HEK293 (cell line): Measurements from ENCODE around the gene CDON.

ENCODE experiments used
- CTCF ChIA-PET: fragments of 350-600 bp; formaldehyde crosslinking; extraction: SDS; loops from one replicate; lab custom pipeline; 2021; ENCODE audit warnings: antibody characterized with exemption; lab: Yijun Ruan, JAX
- POLR2A ChIA-PET: fragments of 300-600 bp; formaldehyde crosslinking; extraction: SDS; loops from one replicate; lab custom pipeline; 2020; ENCODE audit warnings: antibody characterized with exemption, inconsistent platforms; lab: Yijun Ruan, JAX
- H3K27ac ChIP-seq: fragments of 200-500 bp; sonication (Bioruptor generic); 2 replicates; pipeline ENCODE4 v1.5.1; 2014; ENCODE audit warnings: low read depth, low read length, control low read depth, inconsistent platforms; ENCODE audit errors: extremely low read depth
- H3K36me3 ChIP-seq, 2 experiments: fragments of 200-500 bp in 1 of 2; sonication (Bioruptor generic) in 1 of 2; 1 replicate in 1 of 2; 2 replicates in 1 of 2; pipeline ENCODE4 v1.5.1; 2014 to 2017; ENCODE audit warnings: inconsistent platforms in 2 of 2, low read length in 2 of 2; ENCODE audit not compliant: control insufficient read depth in 2 of 2, insufficient read depth in 1 of 2
- H3K4me1 ChIP-seq: fragments of 200-500 bp; sonication (Bioruptor generic); 2 replicates; pipeline ENCODE4 v1.5.1; 2014; ENCODE audit warnings: mild to moderate bottlenecking, low read length, inconsistent platforms; ENCODE audit not compliant: control insufficient read depth, insufficient read depth
- H3K4me3 ChIP-seq: 2 replicates; pipeline ENCODE4 v1.5.1; 2011; ENCODE audit warnings: low read depth, mild to moderate bottlenecking, control low read depth, low read length, moderate library complexity
- H3K9me3 ChIP-seq: fragments of 200-500 bp; sonication (Bioruptor generic); 2 replicates; pipeline ENCODE4 v1.5.1; 2014; ENCODE audit warnings: low read depth, low read length, inconsistent platforms; ENCODE audit not compliant: control insufficient read depth, insufficient read depth
- GFI1B ChIP-seq: fragments of 450-650 bp; formaldehyde crosslinking; IDR thresholded peaks from 2 replicates; pipeline ENCODE4 v1.5.1; 2016; ENCODE audit warnings: missing biosample characterization, missing genetic modification characterization
- IKZF3 ChIP-seq: fragments of 450-650 bp; IDR thresholded peaks from 2 replicates; pipeline ENCODE4 v1.5.0; 2018; ENCODE audit warnings: missing biosample characterization, mild to moderate bottlenecking, missing genetic modification characterization, moderate library complexity
- MZF1 ChIP-seq: fragments of 450-650 bp; formaldehyde crosslinking; IDR thresholded peaks from 2 replicates; pipeline ENCODE4 v1.5.1; 2017; ENCODE audit warnings: missing biosample characterization, missing genetic modification characterization, borderline replicate concordance
- PRDM1 ChIP-seq: fragments of 450-650 bp; formaldehyde crosslinking; IDR thresholded peaks from 2 replicates; pipeline ENCODE4; 2016; ENCODE audit warnings: missing biosample characterization, missing genetic modification characterization
- SCRT2 ChIP-seq: fragments of 450-650 bp; formaldehyde crosslinking; IDR thresholded peaks from 2 replicates; pipeline ENCODE4 v1.5.1; 2016; ENCODE audit warnings: missing biosample characterization, missing genetic modification characterization
- ZBTB17 ChIP-seq: fragments of 450-650 bp; formaldehyde crosslinking; IDR thresholded peaks from 2 replicates; pipeline ENCODE4 v1.5.1; 2016; ENCODE audit warnings: missing biosample characterization, missing genetic modification characterization
- ZEB2 ChIP-seq: fragments of 450-650 bp; formaldehyde crosslinking; IDR thresholded peaks from 2 replicates; pipeline ENCODE4 v1.5.1; 2016; ENCODE audit warnings: missing biosample characterization, missing genetic modification characterization
- ZNF169 ChIP-seq: fragments of 450-650 bp; formaldehyde crosslinking; IDR thresholded peaks from 2 replicates; pipeline ENCODE4 v1.5.1; 2016; ENCODE audit warnings: missing biosample characterization, missing genetic modification characterization
- ZNF335 ChIP-seq: fragments of 450-650 bp; formaldehyde crosslinking; conservative IDR thresholded peaks from 2 replicates; pipeline ENCODE4 v1.5.1; 2016; ENCODE audit warnings: missing biosample characterization, missing genetic modification characterization
- ZNF366 ChIP-seq: fragments of 450-650 bp; formaldehyde crosslinking; conservative IDR thresholded peaks from 2 replicates; pipeline ENCODE4 v1.5.1; 2016; ENCODE audit warnings: missing biosample characterization, missing genetic modification characterization
- ZNF660 ChIP-seq: fragments of 450-650 bp; IDR thresholded peaks from 2 replicates; pipeline ENCODE4 v1.5.1; 2018; ENCODE audit warnings: missing biosample characterization, mild to moderate bottlenecking, missing genetic modification characterization
- ZNF701 ChIP-seq: fragments of 450-650 bp; formaldehyde crosslinking; IDR thresholded peaks from 2 replicates; pipeline ENCODE4 v1.5.1; 2016; ENCODE audit warnings: missing biosample characterization, missing genetic modification characterization
- ZXDB ChIP-seq: fragments of 450-650 bp; formaldehyde crosslinking; IDR thresholded peaks from 2 replicates; pipeline ENCODE4 v1.5.1; 2016; ENCODE audit warnings: missing biosample characterization, missing genetic modification characterization
- TF ChIP-seq, protein P1 (sequence below): fragments of 450-650 bp; formaldehyde crosslinking; IDR thresholded peaks from 2 replicates; pipeline ENCODE4 v1.5.1; 2017; ENCODE audit warnings: missing biosample characterization, missing genetic modification characterization
- TF ChIP-seq, protein P2 (sequence below): fragments of 450-650 bp; formaldehyde crosslinking; IDR thresholded peaks from 2 replicates; pipeline ENCODE4 v1.5.1; 2016; ENCODE audit warnings: missing biosample characterization, missing genetic modification characterization, borderline replicate concordance
- TF ChIP-seq, protein P3 (sequence below): fragments of 450-650 bp; formaldehyde crosslinking; IDR thresholded peaks from 2 replicates; pipeline ENCODE4 v1.5.1; 2016; ENCODE audit warnings: missing biosample characterization, missing genetic modification characterization
- TF ChIP-seq, protein P4 (sequence below): fragments of 450-650 bp; formaldehyde crosslinking; conservative IDR thresholded peaks from 2 replicates; pipeline ENCODE4 v1.5.1; 2016; ENCODE audit warnings: low read depth, missing biosample characterization, missing genetic modification characterization
- TF ChIP-seq, protein P5 (sequence below): fragments of 450-650 bp; formaldehyde crosslinking; IDR thresholded peaks from 2 replicates; pipeline ENCODE4 v1.5.1; 2017; ENCODE audit warnings: missing biosample characterization, mild to moderate bottlenecking, missing genetic modification characterization, moderate library complexity

CDON gene

DNA sequence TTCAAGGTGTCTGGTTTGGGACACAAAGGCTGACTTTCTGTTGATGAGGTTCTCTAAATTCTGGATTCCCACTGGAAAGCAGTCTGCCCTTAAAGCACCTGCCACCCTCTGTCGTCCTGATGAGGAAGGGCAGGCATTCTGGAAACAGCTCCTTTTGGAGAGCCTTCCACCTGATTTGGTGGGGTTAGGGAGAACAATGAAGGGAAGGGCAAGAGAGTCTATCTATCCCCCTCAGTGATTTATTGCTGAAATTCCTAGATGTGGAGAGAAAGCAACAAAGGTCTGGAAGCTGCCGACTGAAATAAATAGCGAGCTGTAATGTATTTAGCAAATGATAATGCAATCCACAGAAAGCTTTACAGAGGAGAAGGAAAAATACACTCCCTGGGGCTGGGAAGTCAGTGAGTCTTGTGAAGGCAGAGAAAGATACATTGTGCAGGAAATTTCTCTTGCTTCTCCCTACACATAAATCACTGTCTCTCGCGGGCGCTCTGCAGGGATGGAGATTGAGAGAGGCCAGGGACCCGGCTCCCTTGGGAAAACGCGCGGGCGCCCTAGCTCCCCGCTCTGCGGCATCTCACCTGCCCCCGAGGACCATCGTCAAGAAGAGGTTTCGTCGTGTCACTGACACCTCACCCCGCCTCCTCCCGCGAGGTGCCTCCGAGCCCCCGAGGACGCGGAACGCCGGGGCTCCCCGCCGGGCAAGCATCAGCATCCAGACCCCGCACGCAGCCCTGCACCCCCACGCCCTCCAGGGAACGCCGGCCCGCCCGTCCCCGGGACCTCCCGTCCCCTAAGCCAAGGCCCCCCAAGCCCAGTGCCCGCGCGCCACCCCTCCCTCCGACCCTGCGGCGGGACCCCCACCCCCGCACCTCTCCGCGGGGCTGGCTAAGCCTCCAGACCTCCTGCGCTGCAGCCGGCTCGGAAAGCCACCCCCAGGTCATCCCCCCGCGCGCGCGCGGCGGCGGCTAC is 673 bp downstream of the CDON start (continued):
- TF ChIP-seq ZNF335 (tag by site-specific recombination), result peak; percentile 49

DNA sequence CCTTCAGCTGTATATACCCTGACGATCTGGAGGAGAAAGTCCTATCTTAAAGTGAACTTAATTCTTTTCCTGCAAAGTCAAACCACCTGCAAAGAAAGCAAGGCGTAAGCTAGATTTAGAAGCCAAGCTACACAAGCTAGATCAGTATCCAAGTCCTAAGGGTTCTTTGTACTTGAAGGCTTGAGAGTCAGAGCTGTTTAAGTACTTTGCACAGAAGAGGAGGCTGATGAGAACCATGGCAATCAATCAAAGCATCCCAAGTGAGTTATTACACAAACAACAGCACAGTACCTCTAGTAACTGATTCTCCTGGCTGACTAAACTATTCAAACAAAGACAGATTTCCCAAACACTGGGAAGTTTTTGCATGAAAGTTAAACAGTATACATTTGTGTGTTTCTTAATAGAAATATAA is 1.9 kb downstream of the CDON start:
- TF ChIP-seq IKZF3 (peak; percentile 60; the same call in 1 of the 2 replicates), GFI1B (peak; percentile 78), ZEB2 (tag by site-specific recombination) (peak; percentile 65), ZNF660 (tag by site-specific recombination) (peak; percentile 99), ZNF169 (no peak), SCRT2 (tag by site-specific recombination) (no peak), PRDM1 (tag by site-specific recombination) (peak; percentile 51; the same call in 1 of the 2 replicates), ZNF366 (tag by site-specific recombination) (0 out of 2 replicates have a peak, but pooled peaks have one; percentile 14), ZXDB (tag by site-specific recombination) (no peak)
- TF ChIP-seq, protein P1, sequence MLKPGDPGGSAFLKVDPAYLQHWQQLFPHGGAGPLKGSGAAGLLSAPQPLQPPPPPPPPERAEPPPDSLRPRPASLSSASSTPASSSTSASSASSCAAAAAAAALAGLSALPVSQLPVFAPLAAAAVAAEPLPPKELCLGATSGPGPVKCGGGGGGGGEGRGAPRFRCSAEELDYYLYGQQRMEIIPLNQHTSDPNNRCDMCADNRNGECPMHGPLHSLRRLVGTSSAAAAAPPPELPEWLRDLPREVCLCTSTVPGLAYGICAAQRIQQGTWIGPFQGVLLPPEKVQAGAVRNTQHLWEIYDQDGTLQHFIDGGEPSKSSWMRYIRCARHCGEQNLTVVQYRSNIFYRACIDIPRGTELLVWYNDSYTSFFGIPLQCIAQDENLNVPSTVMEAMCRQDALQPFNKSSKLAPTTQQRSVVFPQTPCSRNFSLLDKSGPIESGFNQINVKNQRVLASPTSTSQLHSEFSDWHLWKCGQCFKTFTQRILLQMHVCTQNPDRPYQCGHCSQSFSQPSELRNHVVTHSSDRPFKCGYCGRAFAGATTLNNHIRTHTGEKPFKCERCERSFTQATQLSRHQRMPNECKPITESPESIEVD (tag by site-specific recombination), result peak; percentile 29; the same call in 1 of the 2 replicates
- TF ChIP-seq, protein P2, sequence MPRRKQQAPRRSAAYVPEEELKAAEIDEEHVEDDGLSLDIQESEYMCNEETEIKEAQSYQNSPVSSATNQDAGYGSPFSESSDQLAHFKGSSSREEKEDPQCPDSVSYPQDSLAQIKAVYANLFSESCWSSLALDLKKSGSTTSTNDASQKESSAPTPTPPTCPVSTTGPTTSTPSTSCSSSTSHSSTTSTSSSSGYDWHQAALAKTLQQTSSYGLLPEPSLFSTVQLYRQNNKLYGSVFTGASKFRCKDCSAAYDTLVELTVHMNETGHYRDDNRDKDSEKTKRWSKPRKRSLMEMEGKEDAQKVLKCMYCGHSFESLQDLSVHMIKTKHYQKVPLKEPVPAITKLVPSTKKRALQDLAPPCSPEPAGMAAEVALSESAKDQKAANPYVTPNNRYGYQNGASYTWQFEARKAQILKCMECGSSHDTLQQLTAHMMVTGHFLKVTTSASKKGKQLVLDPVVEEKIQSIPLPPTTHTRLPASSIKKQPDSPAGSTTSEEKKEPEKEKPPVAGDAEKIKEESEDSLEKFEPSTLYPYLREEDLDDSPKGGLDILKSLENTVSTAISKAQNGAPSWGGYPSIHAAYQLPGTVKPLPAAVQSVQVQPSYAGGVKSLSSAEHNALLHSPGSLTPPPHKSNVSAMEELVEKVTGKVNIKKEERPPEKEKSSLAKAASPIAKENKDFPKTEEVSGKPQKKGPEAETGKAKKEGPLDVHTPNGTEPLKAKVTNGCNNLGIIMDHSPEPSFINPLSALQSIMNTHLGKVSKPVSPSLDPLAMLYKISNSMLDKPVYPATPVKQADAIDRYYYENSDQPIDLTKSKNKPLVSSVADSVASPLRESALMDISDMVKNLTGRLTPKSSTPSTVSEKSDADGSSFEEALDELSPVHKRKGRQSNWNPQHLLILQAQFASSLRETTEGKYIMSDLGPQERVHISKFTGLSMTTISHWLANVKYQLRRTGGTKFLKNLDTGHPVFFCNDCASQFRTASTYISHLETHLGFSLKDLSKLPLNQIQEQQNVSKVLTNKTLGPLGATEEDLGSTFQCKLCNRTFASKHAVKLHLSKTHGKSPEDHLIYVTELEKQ (tag by site-specific recombination), result 0 out of 2 replicates have a peak, but pooled peaks have one; percentile 21
- TF ChIP-seq, protein P3, sequence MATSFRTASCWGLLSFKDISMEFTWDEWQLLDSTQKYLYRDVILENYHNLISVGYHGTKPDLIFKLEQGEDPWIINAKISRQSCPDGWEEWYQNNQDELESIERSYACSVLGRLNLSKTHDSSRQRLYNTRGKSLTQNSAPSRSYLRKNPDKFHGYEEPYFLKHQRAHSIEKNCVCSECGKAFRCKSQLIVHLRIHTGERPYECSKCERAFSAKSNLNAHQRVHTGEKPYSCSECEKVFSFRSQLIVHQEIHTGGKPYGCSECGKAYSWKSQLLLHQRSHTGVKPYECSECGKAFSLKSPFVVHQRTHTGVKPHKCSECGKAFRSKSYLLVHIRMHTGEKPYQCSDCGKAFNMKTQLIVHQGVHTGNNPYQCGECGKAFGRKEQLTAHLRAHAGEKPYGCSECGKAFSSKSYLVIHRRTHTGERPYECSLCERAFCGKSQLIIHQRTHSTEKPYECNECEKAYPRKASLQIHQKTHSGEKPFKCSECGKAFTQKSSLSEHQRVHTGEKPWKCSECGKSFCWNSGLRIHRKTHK, result no peak
- Histone ChIP-seq H3K36me3 (no peaks in the 10 kb centered on the region), H3K4me1 (peaks cover 13% of the 10 kb centered on the region), H3K4me3 (no peak overlapping the region), H3K9me3 (no peaks in the 10 kb centered on the region), H3K27ac (no peak overlapping the region)
- CTCF ChIA-PET, result interaction anchor here (0.6 to 3.6 kb wide), 18 partner anchors 9 to 379 kb away, joined by 3 to 34 read pairs (median 4); no protein-coding TSS in a partner anchor
- POLR2A ChIA-PET, result interaction anchor here (1.2 kb wide), 1 partner anchor 23 kb away, joined by 3 read pairs; no protein-coding TSS in a partner anchor

DNA sequence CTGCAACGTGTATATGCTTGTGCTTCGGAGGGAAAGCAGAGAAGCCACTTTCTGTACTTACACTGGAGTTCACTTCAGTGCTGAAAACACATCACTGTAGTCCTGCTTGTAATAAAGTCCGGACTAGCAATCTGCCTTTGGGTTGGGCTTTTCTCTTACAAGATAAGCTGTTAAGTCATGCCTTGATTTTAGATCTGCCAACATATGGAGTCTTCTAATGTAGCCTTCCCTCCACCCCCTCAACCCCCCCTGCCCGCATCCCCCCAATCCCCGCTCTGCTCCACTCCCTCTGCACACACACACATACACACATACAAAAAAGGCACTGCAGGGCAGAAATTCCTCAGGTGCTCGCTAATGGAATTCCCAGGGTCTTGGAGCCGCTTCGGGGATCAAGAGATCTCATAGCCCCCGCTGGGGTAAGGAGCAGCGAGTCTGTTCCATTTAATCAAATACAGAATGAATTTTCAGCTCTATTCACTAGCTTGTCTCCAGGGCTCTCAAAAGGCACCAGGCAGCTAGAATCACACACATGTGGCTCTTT is 3.4 kb downstream of the CDON start:
- no peak overlapping the region for H3K4me3 ChIP-seq
- H3K4me1 ChIP-seq, result peaks cover 13% of the 10 kb centered on the region
- no peaks in the 10 kb centered on the region for H3K9me3 ChIP-seq
- ChIA-PET CTCF (interaction anchor here (0.7 to 3.6 kb wide), 4 partner anchors 32 to 124 kb away, joined by 3 to 34 read pairs (median 3); no protein-coding TSS in a partner anchor), POLR2A (interaction anchor here (0.9 kb wide), 1 partner anchor 10 kb away, joined by 5 read pairs; no protein-coding TSS in a partner anchor)
- H3K36me3 ChIP-seq, result no peaks in the 10 kb centered on the region
- no peak overlapping the region for H3K27ac ChIP-seq
- TF ChIP-seq, protein P4, sequence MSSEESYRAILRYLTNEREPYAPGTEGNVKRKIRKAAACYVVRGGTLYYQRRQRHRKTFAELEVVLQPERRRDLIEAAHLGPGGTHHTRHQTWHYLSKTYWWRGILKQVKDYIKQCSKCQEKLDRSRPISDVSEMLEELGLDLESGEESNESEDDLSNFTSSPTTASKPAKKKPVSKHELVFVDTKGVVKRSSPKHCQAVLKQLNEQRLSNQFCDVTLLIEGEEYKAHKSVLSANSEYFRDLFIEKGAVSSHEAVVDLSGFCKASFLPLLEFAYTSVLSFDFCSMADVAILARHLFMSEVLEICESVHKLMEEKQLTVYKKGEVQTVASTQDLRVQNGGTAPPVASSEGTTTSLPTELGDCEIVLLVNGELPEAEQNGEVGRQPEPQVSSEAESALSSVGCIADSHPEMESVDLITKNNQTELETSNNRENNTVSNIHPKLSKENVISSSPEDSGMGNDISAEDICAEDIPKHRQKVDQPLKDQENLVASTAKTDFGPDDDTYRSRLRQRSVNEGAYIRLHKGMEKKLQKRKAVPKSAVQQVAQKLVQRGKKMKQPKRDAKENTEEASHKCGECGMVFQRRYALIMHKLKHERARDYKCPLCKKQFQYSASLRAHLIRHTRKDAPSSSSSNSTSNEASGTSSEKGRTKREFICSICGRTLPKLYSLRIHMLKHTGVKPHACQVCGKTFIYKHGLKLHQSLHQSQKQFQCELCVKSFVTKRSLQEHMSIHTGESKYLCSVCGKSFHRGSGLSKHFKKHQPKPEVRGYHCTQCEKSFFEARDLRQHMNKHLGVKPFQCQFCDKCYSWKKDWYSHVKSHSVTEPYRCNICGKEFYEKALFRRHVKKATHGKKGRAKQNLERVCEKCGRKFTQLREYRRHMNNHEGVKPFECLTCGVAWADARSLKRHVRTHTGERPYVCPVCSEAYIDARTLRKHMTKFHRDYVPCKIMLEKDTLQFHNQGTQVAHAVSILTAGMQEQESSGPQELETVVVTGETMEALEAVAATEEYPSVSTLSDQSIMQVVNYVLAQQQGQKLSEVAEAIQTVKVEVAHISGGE (tag by site-specific recombination), result peak; percentile 45; the same call in 1 of the 2 replicates
- TF ChIP-seq MZF1 (tag by site-specific recombination) (0 out of 2 replicates have a peak, but pooled peaks have one; percentile 23), ZNF701 (tag by site-specific recombination) (no peak), ZBTB17 (peak; percentile 51; the same call in 1 of the 2 replicates), PRDM1 (tag by site-specific recombination) (peak; percentile 66; the same call in 1 of the 2 replicates)
- TF ChIP-seq, protein P5, sequence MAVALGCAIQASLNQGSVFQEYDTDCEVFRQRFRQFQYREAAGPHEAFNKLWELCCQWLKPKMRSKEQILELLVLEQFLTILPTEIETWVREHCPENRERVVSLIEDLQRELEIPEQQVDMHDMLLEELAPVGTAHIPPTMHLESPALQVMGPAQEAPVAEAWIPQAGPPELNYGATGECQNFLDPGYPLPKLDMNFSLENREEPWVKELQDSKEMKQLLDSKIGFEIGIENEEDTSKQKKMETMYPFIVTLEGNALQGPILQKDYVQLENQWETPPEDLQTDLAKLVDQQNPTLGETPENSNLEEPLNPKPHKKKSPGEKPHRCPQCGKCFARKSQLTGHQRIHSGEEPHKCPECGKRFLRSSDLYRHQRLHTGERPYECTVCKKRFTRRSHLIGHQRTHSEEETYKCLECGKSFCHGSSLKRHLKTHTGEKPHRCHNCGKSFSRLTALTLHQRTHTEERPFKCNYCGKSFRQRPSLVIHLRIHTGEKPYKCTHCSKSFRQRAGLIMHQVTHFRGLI, result peak; percentile 81
